ENCODE measurements around the gene FXR2.
"Not testable (repeated sequence)": the region's sequence is repeated elsewhere in the genome, so short reads cannot be mapped to it uniquely, and the experiment has no call there.

FXR2 gene

DNA sequence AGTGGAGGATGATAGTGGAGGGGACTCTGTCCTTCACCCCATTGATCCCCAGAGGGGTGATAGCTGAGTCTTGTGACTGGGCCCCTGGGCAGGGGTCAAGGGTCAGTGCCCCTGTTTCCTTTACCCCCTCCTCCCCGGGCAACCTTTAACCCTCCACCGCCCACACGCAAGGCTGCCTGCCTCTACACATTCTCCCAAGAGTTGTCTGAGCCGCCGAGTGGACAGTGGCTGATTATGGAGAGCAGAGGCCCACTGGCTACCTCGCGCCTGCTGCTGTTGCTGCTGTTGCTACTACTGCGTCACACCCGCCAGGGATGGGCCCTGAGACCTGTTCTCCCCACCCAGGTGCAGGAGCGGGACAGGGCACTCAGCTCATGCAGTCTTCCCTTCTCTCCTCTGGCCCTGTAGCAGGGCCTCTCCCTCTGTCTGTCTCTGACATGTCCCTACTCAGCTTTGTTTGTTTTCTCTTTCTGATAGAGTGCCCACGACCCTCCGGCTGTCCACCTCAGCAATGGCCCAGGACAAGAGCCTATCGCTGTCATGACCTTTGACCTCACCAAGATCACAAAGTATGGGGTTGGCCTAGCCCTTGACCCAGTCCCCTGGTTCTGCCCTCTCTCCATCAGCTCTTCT is 15.4 kb upstream of the FXR2 start, which contains the start of gene SHBG:
Gene SHBG, plus strand, starts transcription at position 197 of the 633 bp plus-strand sequence. Its CDS starts 38 bp downstream, at position 235.
- DNase-seq (ENCODE audit: low read depth in 2 of 2), result no peak

DNA sequence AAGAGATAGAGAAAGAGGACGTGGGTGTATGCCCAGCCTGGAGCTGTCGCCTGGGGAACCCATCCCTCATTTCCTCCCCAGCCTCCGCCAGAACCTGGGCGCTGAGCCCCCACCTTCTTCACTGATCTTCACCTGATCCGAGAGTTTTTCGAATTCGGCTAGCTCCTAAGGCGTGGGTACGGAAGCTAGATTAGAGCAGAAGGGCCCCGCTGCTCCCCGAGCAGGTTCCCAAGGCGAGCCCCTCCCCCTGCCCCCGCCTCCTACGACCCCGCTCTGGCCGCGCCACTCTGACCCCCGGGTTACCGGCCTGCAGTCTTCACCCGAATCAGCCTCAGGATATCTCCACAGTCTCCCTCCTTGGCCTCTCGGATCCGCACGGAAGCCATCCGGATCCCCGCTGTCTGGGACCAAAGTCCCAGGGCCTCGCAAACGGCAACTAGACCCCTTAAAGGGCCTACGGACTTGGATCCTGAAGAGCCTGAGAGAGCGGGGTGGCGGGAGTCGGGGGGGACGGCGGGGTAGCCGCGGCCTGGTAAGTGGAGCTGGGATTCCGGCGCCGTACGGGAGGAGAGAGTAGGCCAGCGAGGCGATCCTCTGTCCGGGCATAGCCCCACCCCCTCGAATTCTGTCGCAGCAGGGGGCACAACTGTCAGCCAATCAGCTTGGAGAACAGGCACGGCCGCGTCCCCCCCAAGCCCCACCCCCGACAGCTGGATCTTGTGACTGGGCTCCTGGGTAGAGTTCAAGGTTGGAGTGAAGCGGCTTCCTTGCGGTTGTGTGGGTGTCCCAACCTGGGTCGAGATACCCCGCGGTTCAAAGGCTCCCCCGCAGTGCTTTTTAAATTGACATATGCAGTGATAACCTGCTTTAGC is 12.8 kb upstream of the FXR2 start, which contains the start of gene SAT2:
Gene SAT2, minus strand, starts transcription at position 572 of the 872 bp plus-strand sequence. Its CDS starts 186 bp downstream, at position 386.
- peak; percentile 73 to 85 for DNase-seq (ENCODE audit: low read depth in 2 of 2)

DNA sequence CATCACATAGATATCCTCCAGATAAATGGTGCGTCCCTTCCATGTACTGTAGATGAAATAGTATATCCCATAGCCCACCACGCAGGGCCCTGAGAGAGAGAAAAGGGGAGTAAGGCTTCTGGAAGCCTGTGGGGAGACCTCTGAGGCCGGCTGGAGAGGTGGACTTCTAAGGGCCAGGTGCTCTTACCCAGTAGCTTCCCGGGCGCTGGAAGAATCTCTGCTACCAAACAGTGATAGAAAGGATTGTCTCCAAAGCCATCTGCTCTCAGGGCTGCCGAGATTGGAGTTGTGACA is 12.2 kb upstream of the FXR2 start:
- no peak for DNase-seq (ENCODE audit: low read depth in 2 of 2)

DNA sequence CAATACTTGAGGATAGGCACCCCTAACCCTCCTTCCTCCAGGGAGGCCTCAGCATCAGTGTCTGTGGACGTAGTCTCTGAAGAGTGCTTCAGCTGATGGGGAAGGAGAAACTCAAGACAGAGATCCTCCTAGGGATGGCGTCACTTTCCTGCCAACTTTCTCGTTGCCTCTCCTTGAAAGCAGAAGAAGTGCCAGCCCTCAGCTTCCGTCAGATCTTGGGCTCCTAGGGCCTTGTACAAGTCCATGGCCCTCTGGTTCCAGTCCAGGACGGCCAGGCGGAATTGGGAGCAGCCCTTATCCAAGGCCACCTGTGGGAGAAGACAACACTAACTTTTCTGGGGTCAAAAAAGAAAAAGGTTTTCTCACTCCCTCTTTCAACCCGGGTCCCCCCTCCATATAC is 11.6 kb upstream of the FXR2 start:
- no peak for DNase-seq (ENCODE audit: low read depth in 2 of 2)

- not testable (repeated sequence) for DNase-seq (ENCODE audit: low read depth in 2 of 2)
Measured at GRCh38 chr17:7625749-7626148, 11.1 kb upstream of the FXR2 start.

GRCh38 chr17:7623661-7624060 is 9.0 kb upstream of the FXR2 start:
- no peak for DNase-seq (ENCODE audit: low read depth in 2 of 2)

- DNase-seq (ENCODE audit: low read depth in 2 of 2), result no peak
Measured at GRCh38 chr17:7620835-7621234, 6.1 kb upstream of the FXR2 start.

DNA sequence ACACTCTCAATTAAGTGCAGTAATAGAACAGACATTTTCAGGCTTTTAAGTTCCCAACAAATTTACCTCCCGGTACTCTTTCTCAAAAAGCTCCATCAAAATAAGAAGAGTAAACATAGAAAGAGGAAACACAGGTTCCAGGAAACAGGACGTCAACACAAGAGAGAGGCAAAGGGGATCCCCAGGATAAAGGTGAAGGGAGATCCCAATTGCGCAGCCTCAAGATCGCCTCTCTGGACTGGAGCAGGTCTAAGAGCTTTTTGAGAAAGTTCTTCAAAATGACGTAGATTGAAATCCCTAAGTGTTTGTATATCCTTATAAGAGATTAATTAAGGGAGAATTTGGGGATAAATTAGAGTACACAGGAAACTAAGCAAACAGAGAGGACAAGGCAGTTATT is 3.9 kb upstream of the FXR2 start:
- DNase-seq (ENCODE audit: low read depth in 2 of 2), result no peak

GRCh38 chr17:7615265-7615747 is 609 bp upstream of the FXR2 start:
- DNase-seq (ENCODE audit: low read depth in 2 of 2), result no peak

DNA sequence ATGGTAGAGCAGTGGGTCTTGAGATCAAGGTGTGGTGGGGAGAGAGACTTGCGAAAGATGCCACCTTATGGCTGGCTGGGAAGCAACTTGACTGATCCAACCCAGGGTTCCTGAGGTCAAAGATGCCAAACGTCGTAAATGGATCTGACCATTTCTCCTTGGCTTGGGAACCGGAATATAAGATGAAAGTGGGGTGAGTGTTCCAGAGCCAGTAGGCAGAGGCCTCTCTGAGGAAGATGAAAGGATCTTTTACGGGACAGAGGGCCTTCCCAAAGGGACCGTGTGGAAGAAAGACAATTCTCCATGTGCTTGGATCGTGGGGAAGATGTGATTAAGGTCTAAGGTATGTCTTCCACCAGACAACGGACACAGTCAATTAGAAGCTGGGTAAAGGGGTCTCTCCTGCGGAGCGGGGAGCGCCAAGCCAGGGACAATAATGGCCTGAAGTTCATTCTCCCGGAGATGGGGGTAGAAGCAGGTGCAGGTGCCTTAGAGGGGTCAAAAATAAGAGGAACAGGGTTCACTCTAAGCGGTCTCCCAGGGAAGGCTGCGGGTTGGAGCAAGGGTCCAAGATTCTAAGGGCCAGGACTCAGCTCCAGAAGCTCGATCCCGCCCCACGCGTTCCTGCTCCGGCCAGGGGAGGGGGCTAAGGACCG is 800 bp downstream of the FXR2 start:
- DNase-seq (ENCODE audit: low read depth in 2 of 2), result no peak

DNA sequence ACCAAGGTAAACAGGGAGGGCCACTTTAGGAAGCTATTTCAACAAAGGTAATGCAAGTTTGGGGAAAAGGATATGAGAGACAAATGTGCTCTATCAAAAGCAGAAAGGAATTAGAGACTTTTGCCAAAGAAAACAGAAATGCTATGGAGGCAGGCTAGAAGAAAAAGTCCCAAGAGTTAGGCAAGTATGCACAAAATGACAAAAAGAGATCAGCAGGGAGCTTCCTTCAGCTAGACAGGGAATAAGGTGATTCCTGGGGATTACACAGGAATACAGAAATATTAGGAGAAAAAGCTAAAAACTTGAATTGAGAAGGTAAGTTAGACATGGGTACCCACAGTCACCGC is 2.4 kb downstream of the FXR2 start:
- no peak for DNase-seq (ENCODE audit: low read depth in 2 of 2)

- no peak for DNase-seq (ENCODE audit: low read depth in 2 of 2)
Measured at GRCh38 chr17:7611635-7612293, 2.9 kb downstream of the FXR2 start.

DNA sequence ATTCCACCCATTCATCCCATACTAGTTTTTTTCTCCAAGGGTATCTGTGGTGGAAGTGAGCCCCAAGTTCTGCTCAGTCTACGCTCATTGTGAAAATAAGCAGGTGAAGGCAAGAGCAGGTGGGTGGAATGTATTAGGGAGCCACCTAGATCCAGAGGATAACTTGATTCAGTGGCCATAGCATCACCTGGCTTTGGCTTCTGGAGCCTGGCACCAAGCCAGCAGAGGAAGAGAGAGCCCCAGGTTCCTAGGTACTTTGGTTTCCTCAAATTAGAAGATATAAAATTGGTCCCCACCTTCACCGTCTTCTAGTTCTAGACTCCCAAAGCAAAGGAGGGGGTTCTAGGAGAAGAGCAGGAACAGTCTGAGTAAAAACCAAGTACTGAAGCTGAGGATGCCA is 4.1 kb downstream of the FXR2 start:
- no peak for DNase-seq (ENCODE audit: low read depth in 2 of 2)

- no peak for DNase-seq (ENCODE audit: low read depth in 2 of 2)
Measured at GRCh38 chr17:7606280-7606679, 8.4 kb downstream of the FXR2 start.

- DNase-seq (ENCODE audit: low read depth in 2 of 2), result not testable (repeated sequence)
Measured at GRCh38 chr17:7597561-7597960, 17.1 kb downstream of the FXR2 start.

DNA sequence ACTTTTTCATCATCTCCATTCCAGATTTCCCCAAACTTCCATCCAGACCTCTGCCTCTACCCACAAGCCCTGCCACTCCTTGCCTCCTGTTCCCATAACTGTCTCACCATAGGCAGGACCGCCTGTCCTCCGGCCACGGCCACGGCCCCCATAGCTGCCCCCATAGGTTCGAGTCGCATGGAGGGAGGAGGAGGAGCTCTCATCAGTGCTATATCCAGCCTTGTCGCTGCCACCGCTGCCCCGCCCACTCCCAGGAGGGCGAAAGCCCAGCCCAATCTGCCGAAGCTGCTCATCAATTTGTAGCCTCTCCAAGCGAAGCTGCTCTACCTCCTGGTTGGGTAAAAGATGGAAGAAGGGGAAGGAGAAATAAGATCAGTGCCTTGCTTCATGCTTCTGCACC is 21.4 kb downstream of the FXR2 start:
- DNase-seq (ENCODE audit: low read depth in 2 of 2), result no peak

- DNase-seq (ENCODE audit: low read depth in 2 of 2), result no peak
Measured at GRCh38 chr17:7592422-7593021, 22.2 kb downstream of the FXR2 start.

- no peak for DNase-seq (ENCODE audit: low read depth in 2 of 2)
Measured at GRCh38 chr17:7591596-7591995, 23.1 kb downstream of the FXR2 start.

GRCh38 chr17:7590743-7591142 is 24.0 kb downstream of the FXR2 start:
- DNase-seq (ENCODE audit: low read depth in 2 of 2), result no peak

DNA sequence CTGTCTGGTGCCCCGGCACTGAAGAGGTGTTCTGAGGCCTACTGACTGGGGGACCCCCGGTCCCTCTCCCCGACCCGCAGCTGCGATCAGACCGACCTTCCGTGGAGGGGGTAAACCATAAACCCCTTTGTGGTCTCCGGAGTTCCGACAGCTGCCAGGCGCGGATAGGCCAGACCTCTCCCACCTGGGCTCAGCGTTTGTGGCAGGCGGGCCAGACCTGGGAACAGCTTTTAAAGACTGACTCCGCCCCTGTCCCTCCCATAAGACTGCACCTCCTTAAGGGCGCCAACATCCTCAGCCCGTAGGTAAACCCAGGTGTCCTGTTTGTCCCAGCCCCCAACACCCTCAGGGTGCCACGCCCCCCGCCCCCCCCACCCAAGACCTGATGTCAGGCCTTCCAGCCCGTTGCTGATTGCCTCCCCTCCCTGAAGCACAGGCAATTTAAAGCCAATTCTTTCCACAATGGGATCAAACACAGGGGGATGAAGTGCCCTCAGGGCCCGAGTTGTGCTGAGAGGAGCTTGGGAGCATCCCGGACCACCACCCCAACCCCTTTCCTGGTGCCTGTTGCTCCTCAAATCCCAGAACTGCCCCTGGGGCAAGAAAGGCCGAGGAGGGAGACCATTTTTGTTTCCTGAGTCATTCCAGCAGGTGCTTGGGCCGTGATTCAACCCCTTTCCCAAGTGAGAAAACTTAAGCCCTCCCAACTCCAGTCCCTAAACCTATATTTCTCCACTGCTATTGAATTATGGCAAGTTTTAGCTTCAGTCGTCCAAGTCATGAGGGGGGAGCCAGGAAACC is 24.6 kb downstream of the FXR2 start, which contains the start of gene SOX15:
Gene SOX15, minus strand, starts transcription at position 204 of the 801 bp plus-strand sequence. CDS start 418 bp downstream, outside the sequence.
- DNase-seq (ENCODE audit: low read depth in 2 of 2), result no peak
